PC-3 (cell line): ENCODE measurements around the gene UNC5B.

ENCODE experiments used
- EZH2 ChIP-seq: fragments of 300-600 bp; sonication (generic); IDR thresholded peaks from one replicate; pipeline ENCODE4 v1.6.1; 2017; ENCODE audit warnings: antibody characterized with exemption, mild to moderate bottlenecking, low read length; ENCODE audit not compliant: unreplicated experiment
- TF ChIP-seq, protein P1 (sequence below): fragments of 300-600 bp; sonication (generic); conservative IDR thresholded peaks from 2 replicates; pipeline ENCODE4 v1.5.1; 2017; ENCODE audit warnings: antibody characterized with exemption, low read depth, mild to moderate bottlenecking, low read length

DNA sequence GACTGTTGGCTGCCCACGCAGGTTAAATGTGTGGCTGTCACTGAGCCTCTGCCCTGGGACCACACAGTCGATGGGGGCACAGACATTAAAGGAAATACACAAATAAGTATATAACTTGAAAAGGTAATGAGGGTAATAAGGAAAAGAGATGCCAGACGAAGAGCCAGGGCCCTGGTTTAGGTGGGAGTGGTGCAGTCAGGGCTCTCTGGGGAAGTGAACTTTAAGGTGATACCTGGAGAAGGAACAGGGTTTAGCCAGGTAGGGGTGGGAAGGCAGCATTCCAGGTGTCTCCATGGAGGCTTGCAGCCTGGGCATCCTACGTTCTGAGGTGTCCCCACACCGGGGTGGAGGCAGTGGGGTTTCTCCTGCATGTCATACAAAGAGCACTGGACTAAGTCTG, 50.4 kb downstream of the UNC5B start:
- TF ChIP-seq, protein P1, sequence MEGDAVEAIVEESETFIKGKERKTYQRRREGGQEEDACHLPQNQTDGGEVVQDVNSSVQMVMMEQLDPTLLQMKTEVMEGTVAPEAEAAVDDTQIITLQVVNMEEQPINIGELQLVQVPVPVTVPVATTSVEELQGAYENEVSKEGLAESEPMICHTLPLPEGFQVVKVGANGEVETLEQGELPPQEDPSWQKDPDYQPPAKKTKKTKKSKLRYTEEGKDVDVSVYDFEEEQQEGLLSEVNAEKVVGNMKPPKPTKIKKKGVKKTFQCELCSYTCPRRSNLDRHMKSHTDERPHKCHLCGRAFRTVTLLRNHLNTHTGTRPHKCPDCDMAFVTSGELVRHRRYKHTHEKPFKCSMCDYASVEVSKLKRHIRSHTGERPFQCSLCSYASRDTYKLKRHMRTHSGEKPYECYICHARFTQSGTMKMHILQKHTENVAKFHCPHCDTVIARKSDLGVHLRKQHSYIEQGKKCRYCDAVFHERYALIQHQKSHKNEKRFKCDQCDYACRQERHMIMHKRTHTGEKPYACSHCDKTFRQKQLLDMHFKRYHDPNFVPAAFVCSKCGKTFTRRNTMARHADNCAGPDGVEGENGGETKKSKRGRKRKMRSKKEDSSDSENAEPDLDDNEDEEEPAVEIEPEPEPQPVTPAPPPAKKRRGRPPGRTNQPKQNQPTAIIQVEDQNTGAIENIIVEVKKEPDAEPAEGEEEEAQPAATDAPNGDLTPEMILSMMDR = no peak
- no peak for TF ChIP-seq EZH2
